HFFc6 (cell line): ENCODE measurements around the gene PHF3. TPM values are rescaled to one million over a fixed set of nuclear protein-coding genes. Genes with fewer than 3 reads are reported as not detected.
A peak's percentile ranks its signal among the peaks of the same experiment; 100 is the strongest.

ENCODE experiments used
- DNase-seq: peaks from one replicate; pipeline ENCODE4 v3.0.0-alpha.2; 2018
- H3K27ac Mint-ChIP-seq: 2 replicates; pipeline ENCODE4 v1.8.0; 2020; ENCODE audit warnings: mild to moderate bottlenecking, mixed read lengths
- H3K27me3 Mint-ChIP-seq: 2 replicates; pipeline ENCODE4 v1.8.0; 2021; ENCODE audit warnings: mild to moderate bottlenecking, moderate library complexity, mixed read lengths; ENCODE audit not compliant: insufficient read depth
- H3K36me3 Mint-ChIP-seq: 2 replicates; pipeline ENCODE4 v1.8.0; 2021; ENCODE audit warnings: low read depth, mixed read lengths
- H3K4me1 Mint-ChIP-seq: 2 replicates; pipeline ENCODE4 v1.8.0; 2020; ENCODE audit warnings: low read depth, mixed read lengths
- H3K4me3 Mint-ChIP-seq: 2 replicates; pipeline ENCODE4 v1.8.0; 2020; ENCODE audit warnings: mild to moderate bottlenecking, moderate library complexity, mixed read lengths
- H3K9me3 Mint-ChIP-seq: 2 replicates; pipeline ENCODE4 v1.8.0; 2020; ENCODE audit warnings: mild to moderate bottlenecking, mixed read lengths
- total RNA-seq, 6 experiments: library from RNA; stranded (reverse); fragmentation: NEBNext Ultra II Directional; extraction: Animal tissue kit (Norgen Biotek cat#: 25700); gene quantifications; 2 replicates in 1 of 6; 3 replicates in 5 of 6; pipeline ENCODE4 v1.2.3, GENCODE V29; 2021
- TF ChIP-seq, protein P1 (sequence below): fragments of 200-600 bp; sonication (generic); IDR thresholded peaks from 2 replicates; pipeline ENCODE4 v1.5.0; 2021; ENCODE audit warnings: antibody characterized with exemption, mild to moderate bottlenecking

PHF3 gene
- total RNA-seq, 6 experiments from 2014 or later: 22.4 to 27.8 (median 26.2) TPM

- H3K27me3 Mint-ChIP-seq: no peaks in the 10 kb centered on the region
- peaks cover 34% of the 10 kb centered on the region for H3K4me1 Mint-ChIP-seq
- TF ChIP-seq, protein P1, sequence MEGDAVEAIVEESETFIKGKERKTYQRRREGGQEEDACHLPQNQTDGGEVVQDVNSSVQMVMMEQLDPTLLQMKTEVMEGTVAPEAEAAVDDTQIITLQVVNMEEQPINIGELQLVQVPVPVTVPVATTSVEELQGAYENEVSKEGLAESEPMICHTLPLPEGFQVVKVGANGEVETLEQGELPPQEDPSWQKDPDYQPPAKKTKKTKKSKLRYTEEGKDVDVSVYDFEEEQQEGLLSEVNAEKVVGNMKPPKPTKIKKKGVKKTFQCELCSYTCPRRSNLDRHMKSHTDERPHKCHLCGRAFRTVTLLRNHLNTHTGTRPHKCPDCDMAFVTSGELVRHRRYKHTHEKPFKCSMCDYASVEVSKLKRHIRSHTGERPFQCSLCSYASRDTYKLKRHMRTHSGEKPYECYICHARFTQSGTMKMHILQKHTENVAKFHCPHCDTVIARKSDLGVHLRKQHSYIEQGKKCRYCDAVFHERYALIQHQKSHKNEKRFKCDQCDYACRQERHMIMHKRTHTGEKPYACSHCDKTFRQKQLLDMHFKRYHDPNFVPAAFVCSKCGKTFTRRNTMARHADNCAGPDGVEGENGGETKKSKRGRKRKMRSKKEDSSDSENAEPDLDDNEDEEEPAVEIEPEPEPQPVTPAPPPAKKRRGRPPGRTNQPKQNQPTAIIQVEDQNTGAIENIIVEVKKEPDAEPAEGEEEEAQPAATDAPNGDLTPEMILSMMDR: no peak
- no peak for DNase-seq
- H3K4me3 Mint-ChIP-seq: no peak overlapping the region
- H3K27ac Mint-ChIP-seq: 0 out of 2 replicates have a peak overlapping the region, but pooled peaks have one; percentile 16
- H3K36me3 Mint-ChIP-seq: peaks cover 29% of the 10 kb centered on the region
- H3K9me3 Mint-ChIP-seq: 0 out of 2 replicates have a peak, but pooled peaks cover 5% of the 10 kb centered on the region
Observed at GRCh38 chr6:63649269-63649668, 13.7 kb downstream of the PHF3 start.

DNA sequence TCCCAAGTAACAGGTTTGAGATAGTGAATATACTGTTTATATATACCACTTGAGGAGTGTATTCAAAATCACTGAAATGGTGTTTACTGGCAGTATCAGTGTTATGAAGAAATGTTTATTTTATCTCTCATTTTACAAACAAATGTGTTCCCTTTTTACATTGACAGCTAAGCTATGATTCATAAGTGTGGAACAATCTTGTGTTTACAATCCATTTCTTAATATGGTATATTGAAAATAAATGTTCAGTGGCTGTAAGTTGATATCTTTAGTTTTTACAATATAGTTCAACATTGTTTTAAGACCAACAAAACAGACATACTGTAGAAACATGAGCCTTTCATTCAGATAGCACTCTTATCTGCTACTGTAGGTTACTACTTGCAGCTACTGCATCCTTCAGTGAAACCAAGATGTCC, 14.3 kb downstream of the PHF3 start:
- H3K36me3 Mint-ChIP-seq: peaks cover 30% of the 10 kb centered on the region
- H3K4me3 Mint-ChIP-seq: no peak overlapping the region
- 0 out of 2 replicates have a peak, but pooled peaks cover 5% of the 10 kb centered on the region for H3K9me3 Mint-ChIP-seq
- H3K27me3 Mint-ChIP-seq: no peaks in the 10 kb centered on the region
- TF ChIP-seq, protein P1: no peak
- peaks cover 32% of the 10 kb centered on the region for H3K4me1 Mint-ChIP-seq
- H3K27ac Mint-ChIP-seq: peak overlapping the region; percentile 16; the same call in 1 of the 2 replicates
- no peak for DNase-seq

DNA sequence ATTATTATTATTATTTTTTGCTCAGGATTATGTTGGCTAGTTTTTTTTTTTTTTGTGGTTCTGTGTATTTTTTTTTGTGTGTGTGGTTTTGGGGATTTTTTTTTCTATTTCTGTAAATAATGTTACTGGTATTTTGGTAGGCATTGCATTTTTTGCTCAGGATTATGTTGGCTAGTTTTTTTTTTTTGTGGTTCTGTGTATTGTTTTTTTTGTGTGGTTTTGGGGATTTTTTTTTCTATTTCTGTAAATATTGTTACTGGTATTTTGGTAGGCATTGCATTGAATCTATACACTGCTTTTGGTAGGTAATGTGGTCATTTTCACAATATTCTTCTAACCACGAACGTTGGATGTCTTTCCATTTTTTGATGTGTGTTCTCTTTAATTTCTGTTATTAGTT, 17.4 kb downstream of the PHF3 start:
- H3K4me3 Mint-ChIP-seq: no peak overlapping the region
- DNase-seq: no peak
- H3K27ac Mint-ChIP-seq: no peak overlapping the region
- TF ChIP-seq, protein P1: no peak
- H3K4me1 Mint-ChIP-seq: peaks cover 26% of the 10 kb centered on the region
- H3K9me3 Mint-ChIP-seq: 0 out of 2 replicates have a peak, but pooled peaks cover 5% of the 10 kb centered on the region
- no peaks in the 10 kb centered on the region for H3K27me3 Mint-ChIP-seq
- H3K36me3 Mint-ChIP-seq: peaks cover 30% of the 10 kb centered on the region

GRCh38 chr6:63660757-63661156, 25.2 kb downstream of the PHF3 start:
- Mint-ChIP-seq H3K36me3 (peaks cover 4% of the 10 kb centered on the region; the same call in 1 of the 2 replicates), H3K9me3 (no peaks in the 10 kb centered on the region), H3K4me3 (no peak overlapping the region), H3K4me1 (peaks cover 23% of the 10 kb centered on the region), H3K27me3 (no peaks in the 10 kb centered on the region), H3K27ac (no peak overlapping the region)
- DNase-seq: no peak
- TF ChIP-seq, protein P1: no peak

- H3K27me3 Mint-ChIP-seq: no peaks in the 10 kb centered on the region
- H3K4me1 Mint-ChIP-seq: peaks cover 23% of the 10 kb centered on the region
- no peak for DNase-seq
- no peak overlapping the region for H3K27ac Mint-ChIP-seq
- H3K9me3 Mint-ChIP-seq: no peaks in the 10 kb centered on the region
- no peak overlapping the region for H3K4me3 Mint-ChIP-seq
- TF ChIP-seq, protein P1: no peak
- H3K36me3 Mint-ChIP-seq: peaks cover 4% of the 10 kb centered on the region; the same call in 1 of the 2 replicates
Observed at GRCh38 chr6:63661769-63662168, 26.2 kb downstream of the PHF3 start.
